Peyer's patch (tissue), 4 donors: ENCODE data around the gene NPTX2.

Experiments
- POLR2A ChIP-seq, 2 donors: fragments of 450-650 bp; IDR thresholded peaks; one replicate each; pipeline ENCODE4 v1.5.1; 2017; ENCODE audit warnings: antibody characterized with exemption in 2 of 2, mild to moderate bottlenecking in 2 of 2, moderate library complexity in 2 of 2
- TF ChIP-seq, protein P1 (sequence below), 6 experiments: fragments of 450-650 bp in 4 of 6; fragments of 200-600 bp in 2 of 6; sonication (generic) in 1 of 6; IDR thresholded peaks; one replicate each; pipeline ENCODE4 v1.5.1; 2017 to 2019; ENCODE audit warnings: antibody characterized with exemption in 6 of 6, mild to moderate bottlenecking in 3 of 6, moderate library complexity in 1 of 6

DNA sequence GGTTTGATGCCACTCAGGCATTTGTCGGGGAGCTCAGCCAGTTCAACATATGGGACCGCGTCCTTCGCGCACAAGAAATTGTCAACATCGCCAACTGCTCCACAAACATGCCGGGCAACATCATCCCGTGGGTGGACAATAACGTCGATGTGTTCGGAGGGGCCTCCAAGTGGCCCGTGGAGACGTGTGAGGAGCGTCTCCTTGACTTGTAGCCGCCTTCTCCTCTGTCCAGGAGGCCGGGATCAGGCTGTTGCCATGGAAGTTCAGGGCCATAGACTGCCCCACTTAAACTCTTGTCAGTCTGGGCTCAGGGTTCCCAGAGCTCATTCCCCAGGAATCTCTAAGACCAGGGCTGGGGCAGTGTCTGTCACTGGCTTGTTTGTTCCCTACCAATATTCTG lies 11.3 kb downstream of the NPTX2 start:
- TF ChIP-seq, protein P1, sequence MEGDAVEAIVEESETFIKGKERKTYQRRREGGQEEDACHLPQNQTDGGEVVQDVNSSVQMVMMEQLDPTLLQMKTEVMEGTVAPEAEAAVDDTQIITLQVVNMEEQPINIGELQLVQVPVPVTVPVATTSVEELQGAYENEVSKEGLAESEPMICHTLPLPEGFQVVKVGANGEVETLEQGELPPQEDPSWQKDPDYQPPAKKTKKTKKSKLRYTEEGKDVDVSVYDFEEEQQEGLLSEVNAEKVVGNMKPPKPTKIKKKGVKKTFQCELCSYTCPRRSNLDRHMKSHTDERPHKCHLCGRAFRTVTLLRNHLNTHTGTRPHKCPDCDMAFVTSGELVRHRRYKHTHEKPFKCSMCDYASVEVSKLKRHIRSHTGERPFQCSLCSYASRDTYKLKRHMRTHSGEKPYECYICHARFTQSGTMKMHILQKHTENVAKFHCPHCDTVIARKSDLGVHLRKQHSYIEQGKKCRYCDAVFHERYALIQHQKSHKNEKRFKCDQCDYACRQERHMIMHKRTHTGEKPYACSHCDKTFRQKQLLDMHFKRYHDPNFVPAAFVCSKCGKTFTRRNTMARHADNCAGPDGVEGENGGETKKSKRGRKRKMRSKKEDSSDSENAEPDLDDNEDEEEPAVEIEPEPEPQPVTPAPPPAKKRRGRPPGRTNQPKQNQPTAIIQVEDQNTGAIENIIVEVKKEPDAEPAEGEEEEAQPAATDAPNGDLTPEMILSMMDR (IDR thresholded peaks at IDR 0.05): no peak
- no peak for TF ChIP-seq POLR2A (IDR thresholded peaks at IDR 0.05)
